H1 (cell line): Measurements from ENCODE around the gene BRAT1.

Source experiments
- BCL11A ChIP-seq, 2 experiments: IDR thresholded peaks; one replicate each; pipeline ENCODE4 v1.6.1; 2011; ENCODE audit warnings: low read depth in 2 of 2, low read length in 2 of 2, mild to moderate bottlenecking in 2 of 2
- CTCF ChIP-seq, 3 experiments: IDR thresholded peaks; 1 replicate in 2 of 3; 2 replicates in 1 of 3; pipeline versions ENCODE4 v1.5.1 to v1.6.1; 2011; ENCODE audit warnings: low read length in 3 of 3, mild to moderate bottlenecking in 3 of 3, inconsistent platforms in 2 of 3, low read depth in 1 of 3, moderate library complexity in 1 of 3; ENCODE audit not compliant: insufficient read depth in 1 of 3; ENCODE audit errors: control extremely low read depth in 1 of 3
- EP300 ChIP-seq, 2 experiments: IDR thresholded peaks; 1 replicate in 1 of 2; 2 replicates in 1 of 2; pipeline ENCODE4 v1.6.1; 2011 to 2012; ENCODE audit warnings: low read depth in 2 of 2, low read length in 2 of 2, mild to moderate bottlenecking in 2 of 2, borderline replicate concordance in 1 of 2, inconsistent platforms in 1 of 2, moderate library complexity in 1 of 2
- JUN ChIP-seq: IDR thresholded peaks from 2 replicates; pipeline ENCODE4 v1.6.1; 2011; ENCODE audit warnings: low read depth, mild to moderate bottlenecking, improper control_type of control experiment, low read length
- POLR2A ChIP-seq, 2 experiments: IDR thresholded peaks; 1 replicate in 1 of 2; 2 replicates in 1 of 2; pipeline ENCODE4 v1.6.1; 2011; ENCODE audit warnings: low read depth in 2 of 2, low read length in 2 of 2, mild to moderate bottlenecking in 2 of 2; ENCODE audit errors: control extremely low read depth in 1 of 2
- POLR2AphosphoS5 ChIP-seq: IDR thresholded peaks from 2 replicates; pipeline ENCODE4 v1.6.1; 2011; ENCODE audit warnings: low read depth, low read length
- SP1 ChIP-seq: IDR thresholded peaks from 2 replicates; pipeline ENCODE4 v1.6.1; 2011; ENCODE audit warnings: low read depth, low read length
- TF ChIP-seq, protein P1 (sequence below): IDR thresholded peaks from 2 replicates; pipeline ENCODE4 v1.6.1; 2012; ENCODE audit warnings: low read length, inconsistent platforms

- TF ChIP-seq JUN (no peak), CTCF (IDR thresholded peaks at IDR 0.05; ENCODE audit: control extremely low read depth in 1 of 3, insufficient read depth in 1 of 3, low read depth in 1 of 3, low read length in 3 of 3) (no peak), POLR2A (IDR thresholded peaks at IDR 0.05; ENCODE audit: control extremely low read depth in 1 of 2, low read depth in 2 of 2, low read length in 2 of 2) (no peak), BCL11A (IDR thresholded peaks at IDR 0.05; ENCODE audit: low read depth in 2 of 2, low read length in 2 of 2) (no peak), EP300 (IDR thresholded peaks at IDR 0.05; ENCODE audit: borderline replicate concordance in 1 of 2, low read depth in 2 of 2, low read length in 2 of 2) (no peak), POLR2AphosphoS5 (no peak), SP1 (no peak)
- TF ChIP-seq, protein P1, sequence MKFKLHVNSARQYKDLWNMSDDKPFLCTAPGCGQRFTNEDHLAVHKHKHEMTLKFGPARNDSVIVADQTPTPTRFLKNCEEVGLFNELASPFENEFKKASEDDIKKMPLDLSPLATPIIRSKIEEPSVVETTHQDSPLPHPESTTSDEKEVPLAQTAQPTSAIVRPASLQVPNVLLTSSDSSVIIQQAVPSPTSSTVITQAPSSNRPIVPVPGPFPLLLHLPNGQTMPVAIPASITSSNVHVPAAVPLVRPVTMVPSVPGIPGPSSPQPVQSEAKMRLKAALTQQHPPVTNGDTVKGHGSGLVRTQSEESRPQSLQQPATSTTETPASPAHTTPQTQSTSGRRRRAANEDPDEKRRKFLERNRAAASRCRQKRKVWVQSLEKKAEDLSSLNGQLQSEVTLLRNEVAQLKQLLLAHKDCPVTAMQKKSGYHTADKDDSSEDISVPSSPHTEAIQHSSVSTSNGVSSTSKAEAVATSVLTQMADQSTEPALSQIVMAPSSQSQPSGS = no peak
Measured at GRCh38 chr7:2503056-2503941, 52.0 kb downstream of the BRAT1 start.
